ENCODE measurements around the gene EFHB.
"Not testable (repeated sequence)": the region's sequence is repeated elsewhere in the genome, so short reads cannot be mapped to it uniquely, and the experiment has no call there.

Gene EFHB

GRCh38 chr3:19934098-19934566 is at the start of gene EFHB:
Gene EFHB, minus strand, starts transcription at chr3:19934217. Its CDS starts 199 bp downstream, at chr3:19934018.
- no peak for DNase-seq

- no peak for DNase-seq
Observed at GRCh38 chr3:19972054-19972453, 38.0 kb upstream of the EFHB start.

- no peak for DNase-seq
Observed at GRCh38 chr3:19970327-19970726, 36.3 kb upstream of the EFHB start.

- no peak for DNase-seq
Observed at GRCh38 chr3:19967812-19968211, 33.8 kb upstream of the EFHB start.

- DNase-seq: no peak
Observed at GRCh38 chr3:19967208-19967607, 33.2 kb upstream of the EFHB start.

- no peak for DNase-seq
Observed at GRCh38 chr3:19961960-19962359, 27.9 kb upstream of the EFHB start.

- no peak for DNase-seq
Observed at GRCh38 chr3:19960696-19961095, 26.7 kb upstream of the EFHB start.

GRCh38 chr3:19959505-19959904 is 25.5 kb upstream of the EFHB start:
- no peak for DNase-seq

- not testable (repeated sequence) for DNase-seq
Observed at GRCh38 chr3:19957354-19957753, 23.3 kb upstream of the EFHB start.

- DNase-seq: no peak
Observed at GRCh38 chr3:19954676-19955075, 20.7 kb upstream of the EFHB start.

- no peak for DNase-seq
Observed at GRCh38 chr3:19950316-19950715, 16.3 kb upstream of the EFHB start.

GRCh38 chr3:19948226-19948591 is 14.2 kb upstream of the EFHB start:
- no peak for DNase-seq

- DNase-seq: peak in 1 of 2 donors; percentile 25
Observed at GRCh38 chr3:19947549-19948225, 13.7 kb upstream of the EFHB start.

GRCh38 chr3:19946832-19947548 is 13.0 kb upstream of the EFHB start, which contains the start of gene RAB5A:
Gene RAB5A, plus strand, starts transcription at chr3:19947097. Its CDS starts 3,802 bp downstream, at chr3:19950899.
- DNase-seq: peak; percentile 91 to 92

GRCh38 chr3:19945969-19946831 is 12.2 kb upstream of the EFHB start:
- no peak for DNase-seq

- DNase-seq: no peak
Observed at GRCh38 chr3:19945534-19945933, 11.5 kb upstream of the EFHB start.

GRCh38 chr3:19940643-19941042 is 6.6 kb upstream of the EFHB start:
- no peak for DNase-seq

GRCh38 chr3:19938295-19938627 is 4.2 kb upstream of the EFHB start:
- DNase-seq: no peak

- no peak for DNase-seq
Observed at GRCh38 chr3:19937459-19938294, 3.7 kb upstream of the EFHB start.

- DNase-seq: no peak
Observed at GRCh38 chr3:19932422-19932821, 1.6 kb downstream of the EFHB start.

GRCh38 chr3:19931767-19932188 is 2.2 kb downstream of the EFHB start:
- no peak for DNase-seq

- peak in 1 of 2 donors; percentile 13 for DNase-seq
Observed at GRCh38 chr3:19931180-19931692, 2.8 kb downstream of the EFHB start.
